K562 (cell line): ENCODE measurements around the gene AQP5. TPM values are rescaled to one million over a fixed set of nuclear protein-coding genes. Genes with fewer than 3 reads are reported as not detected.

Experiments
- E2F8 ChIP-seq: fragments of 450-650 bp; IDR thresholded peaks from 2 replicates; pipeline ENCODE4 v1.7.1; 2018; ENCODE audit warnings: mild to moderate bottlenecking, low read depth; ENCODE audit not compliant: partially characterized antibody
- FOXM1 ChIP-seq, 2 experiments: fragments of 450-650 bp in 1 of 2; sonication (generic) in 1 of 2; formaldehyde crosslinking in 1 of 2; IDR thresholded peaks; 2 replicates each; pipeline versions ENCODE4 v1.6.1 to v1.9.0; 2017 to 2022; ENCODE audit warnings: low read depth in 2 of 2, mild to moderate bottlenecking in 2 of 2, missing genetic modification reagents in 1 of 2, moderate library complexity in 1 of 2
- HLTF ChIP-seq: fragments of 450-650 bp; IDR thresholded peaks from 2 replicates; pipeline ENCODE4 v1.6.1; 2016
- ID3 ChIP-seq, 2 experiments: fragments of 250-450 bp in 1 of 2; fragments of 450-650 bp in 1 of 2; sonication (Bioruptor Pico) in 1 of 2; IDR thresholded peaks; 2 replicates each; pipeline versions ENCODE4 v1.6.1 to v1.8.0; 2016 to 2021; ENCODE audit warnings: mild to moderate bottlenecking in 2 of 2, moderate library complexity in 2 of 2, missing compliant biosample characterization in 1 of 2, missing genetic modification characterization in 1 of 2
- IRF2 ChIP-seq: sonication (generic); formaldehyde crosslinking; IDR thresholded peaks from 2 replicates; pipeline ENCODE4 v1.8.1; 2022; ENCODE audit warnings: mild to moderate bottlenecking, missing genetic modification reagents
- JUND ChIP-seq, 2 experiments: IDR thresholded peaks; 2 replicates in 1 of 2; 3 replicates in 1 of 2; pipeline ENCODE4 v1.6.1; 2011; ENCODE audit warnings: borderline replicate concordance in 2 of 2, low read depth in 2 of 2, low read length in 2 of 2, improper control_type of control experiment in 1 of 2, missing biosample characterization in 1 of 2, missing genetic modification characterization in 1 of 2, missing genetic modification reagents in 1 of 2
- L3MBTL2 ChIP-seq: fragments of 450-650 bp; IDR thresholded peaks from 2 replicates; pipeline ENCODE4 v1.6.1; 2016; ENCODE audit warnings: mild to moderate bottlenecking, moderate library complexity
- PHF8 ChIP-seq: fragments of 200-600 bp; sonication (generic); IDR thresholded peaks from 2 replicates; pipeline ENCODE4 v1.6.1; 2012; ENCODE audit warnings: mixed run types, mild to moderate bottlenecking, inconsistent platforms, low read length, moderate library complexity, borderline replicate concordance
- PRMT5 ChIP-seq: sonication (generic); formaldehyde crosslinking; IDR thresholded peaks from 2 replicates; pipeline ENCODE4 v1.5.0; 2020; ENCODE audit warnings: missing genetic modification reagents
- TAF1 ChIP-seq: IDR thresholded peaks from 2 replicates; pipeline ENCODE4 v1.6.1; 2011; ENCODE audit warnings: mild to moderate bottlenecking, low read length, moderate library complexity; ENCODE audit not compliant: insufficient read depth, control insufficient read depth, severe bottlenecking; ENCODE audit errors: extremely low read depth
- TCF3 ChIP-seq: sonication (generic); formaldehyde crosslinking; IDR thresholded peaks from 2 replicates; pipeline ENCODE4 v1.4.0; 2020; ENCODE audit warnings: mild to moderate bottlenecking, missing genetic modification reagents
- TFAP4 ChIP-seq: sonication (generic); formaldehyde crosslinking; IDR thresholded peaks from 2 replicates; pipeline ENCODE4 v1.8.0; 2022; ENCODE audit warnings: missing genetic modification reagents, mild to moderate bottlenecking, moderate library complexity, borderline replicate concordance
- ZMIZ1 ChIP-seq, 2 experiments: fragments of 150-350 bp in 1 of 2; IDR thresholded peaks; 2 replicates each; pipeline ENCODE4 v1.6.1; 2012 to 2016; ENCODE audit warnings: low read depth in 2 of 2, low read length in 2 of 2, mild to moderate bottlenecking in 1 of 2, moderate library complexity in 1 of 2
- ZNF316 ChIP-seq: fragments of 450-650 bp; IDR thresholded peaks from 2 replicates; pipeline ENCODE4 v1.6.1; 2016
- ZNF740 ChIP-seq, 3 experiments: fragments of 200-800 bp in 1 of 3; sonication (Bioruptor generic) in 1 of 3; sonication (generic) in 1 of 3; formaldehyde crosslinking in 1 of 3; IDR thresholded peaks; 2 replicates each; pipeline versions ENCODE4 v1.6.1 to v1.8.0; 2016 to 2022; ENCODE audit warnings: mild to moderate bottlenecking in 2 of 3, missing compliant biosample characterization in 2 of 3, missing genetic modification characterization in 2 of 3, missing genetic modification reagents in 1 of 3
- polyA plus RNA-seq, 8 experiments: library from polyadenylated mRNA; depleted of rRNA in 4 of 8; stranded (reverse) in 5 of 8; unstranded in 3 of 8; fragments of >200 nt; fragmentation: Nextera tagmentation in 2 of 8; fragmentation: Illumina TruSeq in 1 of 8; extraction: Ambion mirVana in 2 of 8; extraction: Trizol in 1 of 8; gene quantifications; 2 replicates each; pipeline versions ENCODE4 v1.2.1 to v1.2.3, GENCODE V29; 2011 to 2014; ENCODE audit warnings: inconsistent platforms in 1 of 8, missing spikeins in 1 of 8
- total RNA-seq, 7 experiments: library from RNA; depleted of rRNA in 6 of 7; stranded (reverse); fragments of >200 nt in 6 of 7; fragmentation: Illumina TruSeq in 2 of 7; extraction: Trizol in 2 of 7; gene quantifications; 2 replicates each; pipeline versions ENCODE4 v1.2.1 to v1.2.3, GENCODE V29; 2011 to 2021; ENCODE audit warnings: low replicate concordance in 1 of 7

The AQP5 gene
- total and polyA plus RNA-seq, 9 of the 15 experiments (the other 6 are each of a cell fraction or from before 2014, with no cell fraction given): not detected

GRCh38 chr12:49967042-49967776 is 5.5 kb downstream of the AQP5 start (continued):
- TF ChIP-seq ZMIZ1 (IDR thresholded peaks at IDR 0.05; ENCODE audit: low read depth in 2 of 2, low read length in 2 of 2) (peak in 1 of 2 experiments; percentile 20; a peak in 1 of 4 replicates), HLTF (0 out of 2 replicates have a peak, but pooled peaks have one; percentile 27), PRMT5 (no peak), PHF8 (peak; percentile 40; the same call in 1 of the 2 replicates), E2F8 (peak; percentile 31), JUND (IDR thresholded peaks at IDR 0.05; ENCODE audit: borderline replicate concordance, low read depth, low read length) (peak; percentile 40; the same call in 1 of the 2 replicates), JUND (tag; IDR thresholded peaks at IDR 0.05; ENCODE audit: borderline replicate concordance, low read depth, low read length) (no peak; the same call in 2 of the 3 replicates), ZNF740 (CRISPR knock-in tag; IDR thresholded peaks at IDR 0.05) (peak; percentile 89), ZNF740 (tag; IDR thresholded peaks at IDR 0.05) (peak in 1 of 2 experiments; percentile 58; a peak in 1 of 4 replicates), IRF2 (no peak), TCF3 (0 out of 2 replicates have a peak, but pooled peaks have one; percentile 5), ZNF316 (no peak), ID3 (CRISPR knock-in tag; IDR thresholded peaks at IDR 0.05) (no peak), ID3 (tag; IDR thresholded peaks at IDR 0.05) (peak; percentile 14; the same call in 1 of the 2 replicates), L3MBTL2 (peak; percentile 67), TFAP4 (CRISPR knock-in tag) (peak; percentile 69; the same call in 1 of the 2 replicates), FOXM1 (IDR thresholded peaks at IDR 0.05; ENCODE audit: low read depth) (no peak), FOXM1 (CRISPR knock-in tag; IDR thresholded peaks at IDR 0.05; ENCODE audit: low read depth) (0 out of 2 replicates have a peak, but pooled peaks have one; percentile 59), TAF1 (no peak)
